GM06990 (cell line): Measurements from ENCODE around the gene ACSF2.

Source experiments
- DNase-seq: peaks from one replicate; pipeline ENCODE4 v3.0.0-alpha.2; 2011; ENCODE audit not compliant: insufficient read length; ENCODE audit errors: extremely low read depth
- H3K27me3 ChIP-seq: replicated peaks from 2 replicates; pipeline ENCODE4 v1.6.0; 2011; ENCODE audit warnings: low read length; ENCODE audit not compliant: control insufficient read depth, insufficient read depth
- H3K36me3 ChIP-seq: 2 replicates; pipeline ENCODE4 v1.5.1; 2011; ENCODE audit warnings: low read length; ENCODE audit not compliant: control insufficient read depth, insufficient read depth
- H3K4me3 ChIP-seq: replicated peaks from 2 replicates; pipeline ENCODE4 v1.5.1; 2011; ENCODE audit warnings: low read depth, mild to moderate bottlenecking, control low read depth, low read length
- TF ChIP-seq, protein P1 (sequence below): IDR thresholded peaks from 2 replicates; pipeline ENCODE4 v1.5.1; 2011; ENCODE audit warnings: low read length, control low read depth, mild to moderate bottlenecking, inconsistent platforms; ENCODE audit not compliant: insufficient read depth, poor library complexity, severe bottlenecking

Gene ACSF2

DNA sequence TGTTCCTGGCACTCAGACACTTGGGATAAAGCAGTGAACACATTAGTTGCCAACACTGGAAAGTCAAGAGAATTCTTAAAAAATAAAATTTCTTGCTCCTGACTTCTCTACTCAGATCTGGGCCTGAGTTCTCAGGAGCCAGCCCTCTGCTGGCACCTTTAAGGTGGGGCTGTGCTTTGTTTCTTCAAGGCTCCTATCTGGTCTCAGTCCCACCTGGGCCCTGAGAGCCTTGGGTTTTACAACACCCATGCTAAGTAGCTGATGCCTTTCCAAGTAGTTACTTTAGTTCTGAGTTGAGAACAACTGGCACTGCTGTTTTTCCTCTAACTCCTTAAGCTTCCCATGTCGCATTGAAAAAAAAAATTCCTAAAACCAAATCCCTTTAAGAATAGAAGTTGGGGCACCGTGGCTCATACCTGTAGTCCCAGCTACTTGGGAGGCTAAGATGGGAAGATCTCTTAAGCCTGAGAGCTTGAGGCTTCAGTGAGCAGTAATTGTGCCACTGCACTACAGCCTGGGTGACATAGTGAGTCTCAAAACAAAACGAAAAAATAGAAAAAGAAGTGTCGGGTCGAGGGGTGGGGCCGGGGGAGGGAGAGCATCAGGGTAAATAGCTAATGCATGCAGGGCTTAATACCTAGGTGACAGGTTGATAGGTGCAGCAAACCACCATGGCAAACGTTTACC is 26.1 kb downstream of the ACSF2 start:
- DNase-seq = no peak
- no peak overlapping the region for H3K4me3 ChIP-seq
- no peaks in the 10 kb centered on the region for H3K27me3 ChIP-seq
- TF ChIP-seq, protein P1, sequence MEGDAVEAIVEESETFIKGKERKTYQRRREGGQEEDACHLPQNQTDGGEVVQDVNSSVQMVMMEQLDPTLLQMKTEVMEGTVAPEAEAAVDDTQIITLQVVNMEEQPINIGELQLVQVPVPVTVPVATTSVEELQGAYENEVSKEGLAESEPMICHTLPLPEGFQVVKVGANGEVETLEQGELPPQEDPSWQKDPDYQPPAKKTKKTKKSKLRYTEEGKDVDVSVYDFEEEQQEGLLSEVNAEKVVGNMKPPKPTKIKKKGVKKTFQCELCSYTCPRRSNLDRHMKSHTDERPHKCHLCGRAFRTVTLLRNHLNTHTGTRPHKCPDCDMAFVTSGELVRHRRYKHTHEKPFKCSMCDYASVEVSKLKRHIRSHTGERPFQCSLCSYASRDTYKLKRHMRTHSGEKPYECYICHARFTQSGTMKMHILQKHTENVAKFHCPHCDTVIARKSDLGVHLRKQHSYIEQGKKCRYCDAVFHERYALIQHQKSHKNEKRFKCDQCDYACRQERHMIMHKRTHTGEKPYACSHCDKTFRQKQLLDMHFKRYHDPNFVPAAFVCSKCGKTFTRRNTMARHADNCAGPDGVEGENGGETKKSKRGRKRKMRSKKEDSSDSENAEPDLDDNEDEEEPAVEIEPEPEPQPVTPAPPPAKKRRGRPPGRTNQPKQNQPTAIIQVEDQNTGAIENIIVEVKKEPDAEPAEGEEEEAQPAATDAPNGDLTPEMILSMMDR = no peak
- H3K36me3 ChIP-seq = no peaks in the 10 kb centered on the region

DNA sequence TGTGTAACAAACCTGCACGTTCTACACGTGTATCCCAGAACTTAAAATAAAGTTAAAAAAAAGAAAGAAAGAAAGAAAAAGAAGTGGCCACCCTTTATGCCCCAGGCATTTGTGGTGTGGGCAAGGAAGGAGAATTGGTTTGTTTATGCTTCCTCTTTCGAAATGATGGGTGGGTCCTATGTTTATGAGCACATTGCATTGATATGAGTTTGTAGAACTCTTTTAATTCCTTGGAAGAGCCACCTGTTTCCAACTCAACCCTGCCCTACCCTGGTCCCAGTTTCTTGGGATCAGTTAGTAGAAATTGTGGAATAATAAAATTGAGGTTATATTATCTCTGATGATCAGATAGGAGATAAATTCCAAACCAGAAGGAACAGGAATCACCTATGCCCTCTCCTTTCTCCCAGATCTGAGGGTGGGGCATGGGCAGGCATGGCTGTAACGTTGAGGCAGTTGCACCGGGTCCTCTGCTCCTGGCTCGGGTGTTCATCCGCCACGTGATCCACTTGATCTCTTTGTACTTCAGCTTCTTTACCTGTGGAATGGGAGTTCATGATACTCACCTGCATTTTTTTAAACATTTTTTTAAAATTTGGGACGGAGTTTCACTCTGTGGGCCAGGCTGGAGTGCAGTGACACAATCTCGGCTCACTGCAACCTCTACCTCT is 26.7 kb downstream of the ACSF2 start:
- TF ChIP-seq, protein P1 = no peak
- no peak for DNase-seq
- Histone ChIP-seq H3K4me3 (no peak overlapping the region), H3K36me3 (no peaks in the 10 kb centered on the region), H3K27me3 (no peaks in the 10 kb centered on the region)

DNA sequence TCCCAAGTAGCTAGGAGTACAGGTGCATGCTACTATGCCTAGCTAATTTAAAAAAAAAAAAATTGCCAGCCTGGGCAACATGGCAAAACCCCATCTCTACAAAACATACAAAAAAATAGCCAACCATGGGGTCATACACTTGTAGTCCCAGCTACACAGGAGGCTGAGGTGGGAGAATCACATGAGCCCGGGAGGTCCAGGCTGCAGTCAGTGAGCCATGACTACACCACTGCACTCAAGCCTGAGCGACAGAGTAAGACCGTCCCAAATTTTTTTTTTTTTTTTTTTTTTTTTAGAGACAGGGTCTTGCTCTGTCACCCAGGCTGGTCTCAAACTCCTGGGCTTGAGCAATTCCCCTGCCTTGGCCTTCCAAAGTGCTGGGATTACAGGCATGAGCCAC is 27.9 kb downstream of the ACSF2 start:
- Histone ChIP-seq H3K4me3 (no peak overlapping the region), H3K36me3 (no peaks in the 10 kb centered on the region), H3K27me3 (no peaks in the 10 kb centered on the region)
- no peak for DNase-seq
- TF ChIP-seq, protein P1 = no peak

DNA sequence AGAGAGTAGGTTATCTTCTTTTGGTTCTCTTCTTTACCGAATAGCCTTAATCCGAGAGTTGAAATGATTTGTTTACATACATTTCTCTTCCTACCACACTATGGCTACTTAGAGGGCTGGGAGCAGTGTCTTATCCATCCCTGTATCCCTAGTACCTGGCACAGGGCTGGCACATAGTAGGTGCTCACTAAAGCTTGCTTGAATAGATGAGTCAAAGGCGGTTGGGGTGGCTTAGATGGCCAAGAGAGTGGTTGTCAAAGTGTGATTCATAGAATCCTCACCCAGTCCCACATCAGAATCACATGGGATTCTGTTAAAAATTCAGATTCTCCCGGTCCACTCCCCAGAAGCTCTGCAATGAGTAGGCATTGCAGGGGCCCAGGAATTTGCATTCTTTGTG is 31.6 kb downstream of the ACSF2 start:
- Histone ChIP-seq H3K36me3 (no peaks in the 10 kb centered on the region), H3K27me3 (no peaks in the 10 kb centered on the region), H3K4me3 (no peak overlapping the region)
- DNase-seq = no peak
- TF ChIP-seq, protein P1 = no peak

DNA sequence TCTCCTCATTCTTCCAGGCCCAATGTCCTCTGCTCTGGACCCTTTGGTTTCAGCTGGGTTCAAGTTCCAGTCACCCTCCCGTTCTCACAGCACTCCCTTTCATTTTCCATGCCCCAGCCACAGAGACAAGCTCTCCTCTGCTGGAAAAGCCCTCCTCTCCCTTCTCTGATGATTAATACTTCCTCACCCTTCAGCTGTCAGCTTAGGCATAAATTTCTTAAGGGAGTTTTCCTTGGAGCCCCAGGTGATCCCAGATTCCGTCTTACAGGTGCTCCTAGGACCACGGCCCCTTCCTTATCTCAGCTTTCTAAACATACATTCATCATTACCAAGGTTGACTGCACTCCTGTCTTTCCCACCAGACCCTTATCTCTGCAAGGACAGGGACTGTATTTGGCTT is 32.3 kb downstream of the ACSF2 start:
- TF ChIP-seq, protein P1 = no peak
- DNase-seq = no peak

More for the DNA sequence above, 32.3 kb downstream of the ACSF2 start:
- Histone ChIP-seq H3K36me3 (no peaks in the 10 kb centered on the region), H3K4me3 (no peak overlapping the region), H3K27me3 (no peaks in the 10 kb centered on the region)
